Measurements from ENCODE around the gene CCDC74B. TPM values are rescaled to one million over a fixed set of nuclear protein-coding genes. Genes with fewer than 3 reads are reported as not detected.
"Not testable (repeated sequence)": the region's sequence is repeated elsewhere in the genome, so short reads cannot be mapped to it uniquely, and the experiment has no call there.

Gene CCDC74B
- total RNA-seq, 1 donor from 2014 or later: 0.40 TPM

- ATAC-seq: not testable (repeated sequence)
Measured at GRCh38 chr2:130148515-130148914, 3.6 kb upstream of the CCDC74B start.

- not testable (repeated sequence) for ATAC-seq
Measured at GRCh38 chr2:130143266-130144039, 1.5 kb downstream of the CCDC74B start.

GRCh38 chr2:130142396-130143265 is 2.3 kb downstream of the CCDC74B start:
- ATAC-seq: not testable (repeated sequence)

GRCh38 chr2:130141645-130142370 is 3.1 kb downstream of the CCDC74B start:
- not testable (repeated sequence) for ATAC-seq

DNA sequence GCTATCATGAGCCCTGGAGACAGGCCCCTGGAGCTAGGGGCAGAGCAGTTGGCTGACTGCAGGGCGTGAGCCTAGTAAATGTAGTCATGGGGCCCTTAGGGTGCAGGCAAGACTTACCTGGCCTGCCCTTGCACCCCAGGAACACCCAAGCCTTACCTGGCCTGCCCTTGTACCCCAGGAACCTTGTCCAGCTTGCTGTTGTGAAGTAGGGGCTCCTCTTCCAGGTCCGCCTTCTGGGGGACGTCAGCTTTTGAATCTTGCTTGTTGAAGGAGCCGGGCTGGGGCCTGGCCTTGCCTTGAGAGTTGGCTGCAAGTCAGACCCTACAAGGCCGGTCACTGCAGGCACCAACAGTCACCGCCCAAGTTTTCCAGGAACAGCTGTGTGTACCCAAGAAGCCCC is 3.9 kb downstream of the CCDC74B start:
- not testable (repeated sequence) for ATAC-seq

- ATAC-seq: not testable (repeated sequence)
Measured at GRCh38 chr2:130140516-130140915, 4.4 kb downstream of the CCDC74B start.

- not testable (repeated sequence) for ATAC-seq
Measured at GRCh38 chr2:130139331-130140280, 5.3 kb downstream of the CCDC74B start.

DNA sequence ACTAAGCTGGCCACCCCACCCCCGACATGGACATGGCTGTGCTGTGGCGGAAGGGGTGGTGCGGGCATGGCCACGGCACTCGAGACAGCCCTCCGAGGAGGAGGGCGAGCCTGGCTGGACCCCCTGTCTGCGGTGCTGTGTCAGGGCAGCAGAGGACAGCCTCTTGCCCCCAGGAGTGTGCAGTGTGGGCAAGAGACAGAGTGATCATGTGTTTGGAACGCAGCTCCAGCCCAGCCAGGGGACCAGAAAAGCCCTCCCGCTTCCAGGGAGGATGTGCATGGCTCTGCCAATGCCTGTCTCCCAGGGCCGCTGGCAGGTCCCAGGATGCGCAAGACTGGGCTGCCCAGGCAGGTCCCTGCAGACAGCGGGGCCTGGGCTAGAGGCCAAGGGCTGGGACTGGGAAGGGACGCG is 6.1 kb downstream of the CCDC74B start:
- peak; percentile 48 for ATAC-seq

- not testable (repeated sequence) for ATAC-seq
Measured at GRCh38 chr2:130138326-130138725, 6.6 kb downstream of the CCDC74B start.

DNA sequence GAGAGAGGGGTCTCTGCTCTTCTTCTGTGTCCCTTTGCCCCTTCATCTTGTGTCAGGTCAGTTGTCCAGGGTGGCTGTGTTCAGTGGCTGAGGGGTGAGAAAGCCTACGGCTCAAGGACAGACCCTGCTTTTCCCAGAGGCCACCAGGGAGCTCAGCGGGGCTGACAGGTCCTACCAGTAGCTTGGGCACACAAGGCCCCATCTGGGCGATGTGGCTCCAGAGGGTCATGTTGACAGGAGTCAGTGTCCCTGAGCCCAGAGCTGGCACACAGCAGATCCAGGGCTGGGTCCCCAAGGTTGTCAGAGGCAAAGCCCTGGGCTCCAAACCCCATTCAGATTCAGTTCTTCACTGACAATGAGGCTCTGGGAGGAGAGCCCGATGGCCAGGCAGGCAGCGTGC is 7.8 kb downstream of the CCDC74B start:
- not testable (repeated sequence) for ATAC-seq

GRCh38 chr2:130136546-130136945 is 8.4 kb downstream of the CCDC74B start:
- ATAC-seq: not testable (repeated sequence)

GRCh38 chr2:130135692-130136541 is 9.0 kb downstream of the CCDC74B start:
- ATAC-seq: no peak

DNA sequence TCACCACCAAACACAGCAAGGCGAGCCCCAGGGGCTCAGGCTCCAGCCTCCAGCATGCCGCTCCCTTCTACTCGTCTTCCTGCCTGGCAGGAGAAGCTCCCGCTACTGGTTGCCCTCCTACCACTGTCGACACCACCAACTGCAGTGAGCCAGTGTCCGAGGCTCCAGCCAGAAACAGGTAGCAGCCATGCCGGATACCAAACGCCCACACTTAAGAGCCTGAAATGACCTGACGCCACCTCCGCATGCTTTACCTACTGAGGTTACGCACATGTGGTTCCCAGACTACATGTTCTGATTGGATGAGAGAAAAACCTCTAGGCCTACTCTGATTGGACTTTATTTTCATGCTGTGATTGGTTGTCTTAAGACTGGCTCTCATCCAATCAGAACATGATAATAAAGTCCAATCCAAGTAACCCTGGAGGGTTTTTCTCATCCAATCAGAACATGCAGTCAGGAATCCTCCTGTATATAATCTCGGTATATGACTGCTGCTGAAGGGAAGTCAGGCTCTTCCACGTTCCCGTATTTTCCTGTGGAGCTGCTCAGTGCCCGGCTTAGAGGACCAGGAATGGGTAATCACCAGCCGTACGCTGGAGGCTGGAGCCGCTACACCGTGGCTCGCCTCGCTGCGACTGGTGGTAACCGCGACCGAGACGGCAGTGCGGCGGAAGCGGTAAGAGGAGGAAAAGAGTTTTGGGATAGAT is 15.6 kb downstream of the CCDC74B start, which contains the start of gene POTEF:
TSS of gene POTEF (minus strand) at position 103 of the 710 bp plus-strand sequence. CDS start 8,707 bp downstream, outside the sequence.
- not testable (repeated sequence) for ATAC-seq

GRCh38 chr2:130128464-130128863 is 16.4 kb downstream of the CCDC74B start:
- ATAC-seq: not testable (repeated sequence)

DNA sequence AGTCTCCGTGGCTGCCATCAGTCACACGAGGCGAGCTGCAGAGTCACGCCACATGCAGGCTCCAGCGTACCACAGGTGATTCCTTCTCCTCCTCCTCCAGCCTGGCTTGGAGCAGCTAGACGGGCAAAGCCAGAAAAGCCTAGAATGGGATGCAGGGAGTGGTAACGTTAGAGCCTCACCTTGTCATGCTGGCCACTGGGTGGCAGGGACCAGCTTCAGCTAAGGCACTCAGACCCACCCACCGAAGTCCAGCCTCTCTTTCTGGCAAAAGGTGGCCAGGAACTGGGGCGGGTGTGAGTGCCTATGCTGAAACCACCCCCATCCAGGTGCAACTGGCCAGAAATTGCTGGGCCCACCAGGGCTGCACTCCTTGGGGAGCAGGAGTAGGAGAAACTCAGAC is 17.2 kb downstream of the CCDC74B start:
- ATAC-seq: not testable (repeated sequence)

DNA sequence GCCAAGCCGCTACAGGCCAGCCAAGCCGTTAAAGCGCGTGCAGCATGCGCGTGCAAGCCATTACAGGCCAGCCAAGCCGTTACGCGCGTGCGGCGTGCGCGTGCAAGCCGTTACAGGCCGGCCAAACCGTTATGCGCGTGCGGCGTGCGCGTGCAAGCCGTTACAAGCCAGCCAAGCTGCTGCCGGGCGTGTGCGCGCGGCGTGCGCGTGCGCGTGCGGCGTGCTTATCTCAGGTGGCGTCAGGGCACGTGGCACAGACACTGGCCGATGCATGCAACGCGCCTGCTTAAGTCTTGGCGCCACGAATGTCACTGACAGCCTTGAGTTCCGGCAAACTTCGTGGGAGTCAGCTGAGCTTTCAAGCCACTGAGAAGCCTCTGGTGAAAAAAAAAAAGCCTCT is 24.0 kb downstream of the CCDC74B start:
- ATAC-seq: not testable (repeated sequence)

DNA sequence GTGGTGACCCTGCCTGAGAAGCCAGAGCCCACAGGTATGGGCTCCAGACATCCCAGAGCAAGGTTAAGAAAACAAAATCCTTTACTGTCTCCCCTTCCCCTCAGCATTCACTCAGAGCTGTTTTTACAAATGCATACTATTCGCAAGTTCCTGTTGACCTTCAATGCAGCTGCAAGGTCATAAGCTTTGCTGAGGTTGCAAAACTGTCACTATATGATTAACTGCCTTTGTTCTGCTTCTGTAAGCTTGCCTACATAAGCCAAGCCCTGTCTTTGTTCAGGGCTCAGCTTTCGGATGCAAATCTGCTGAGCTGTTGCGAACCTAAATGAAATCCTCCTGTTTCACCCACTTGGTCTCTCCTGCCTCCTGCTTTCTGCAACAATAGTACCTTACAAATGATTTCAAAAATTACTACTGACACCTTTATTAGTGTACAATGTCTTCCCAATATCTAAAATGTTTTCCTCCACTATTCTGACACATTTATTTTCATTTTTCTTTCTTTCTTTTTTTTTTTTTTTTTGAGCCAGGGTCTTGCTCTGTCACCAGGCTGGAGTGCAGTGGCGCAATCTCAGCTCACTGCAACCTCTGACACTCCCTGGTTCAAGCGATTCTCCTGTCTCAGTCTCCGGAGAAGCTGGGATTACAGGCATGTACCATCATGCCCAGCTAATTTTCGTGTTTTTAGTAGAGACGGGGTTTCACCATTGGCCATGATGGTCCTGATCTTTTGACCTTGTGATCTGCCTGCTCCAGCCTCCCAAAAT is 42.1 kb downstream of the CCDC74B start:
- ATAC-seq: not testable (repeated sequence)

All from esophagus mucosa (tissue), 1 donor.